GM12864 (cell line): Measurements from ENCODE around the gene MPP2.
A peak's percentile ranks its signal among the peaks of the same experiment; 100 is the strongest.

Experiments
- DNase-seq: peaks from one replicate; pipeline ENCODE4 v3.0.0-alpha.2; 2011; ENCODE audit warnings: low read depth
- H3K4me3 ChIP-seq: 2 replicates; pipeline ENCODE4 v1.5.1; 2011; ENCODE audit warnings: mild to moderate bottlenecking, low read depth, low read length, control low read depth
- TF ChIP-seq, protein P1 (sequence below): IDR thresholded peaks from 2 replicates; pipeline ENCODE4 v1.5.1; 2011; ENCODE audit warnings: low read depth, mild to moderate bottlenecking, moderate library complexity, low read length, control low read depth, inconsistent platforms; ENCODE audit errors: missing control alignments

The MPP2 gene

DNA sequence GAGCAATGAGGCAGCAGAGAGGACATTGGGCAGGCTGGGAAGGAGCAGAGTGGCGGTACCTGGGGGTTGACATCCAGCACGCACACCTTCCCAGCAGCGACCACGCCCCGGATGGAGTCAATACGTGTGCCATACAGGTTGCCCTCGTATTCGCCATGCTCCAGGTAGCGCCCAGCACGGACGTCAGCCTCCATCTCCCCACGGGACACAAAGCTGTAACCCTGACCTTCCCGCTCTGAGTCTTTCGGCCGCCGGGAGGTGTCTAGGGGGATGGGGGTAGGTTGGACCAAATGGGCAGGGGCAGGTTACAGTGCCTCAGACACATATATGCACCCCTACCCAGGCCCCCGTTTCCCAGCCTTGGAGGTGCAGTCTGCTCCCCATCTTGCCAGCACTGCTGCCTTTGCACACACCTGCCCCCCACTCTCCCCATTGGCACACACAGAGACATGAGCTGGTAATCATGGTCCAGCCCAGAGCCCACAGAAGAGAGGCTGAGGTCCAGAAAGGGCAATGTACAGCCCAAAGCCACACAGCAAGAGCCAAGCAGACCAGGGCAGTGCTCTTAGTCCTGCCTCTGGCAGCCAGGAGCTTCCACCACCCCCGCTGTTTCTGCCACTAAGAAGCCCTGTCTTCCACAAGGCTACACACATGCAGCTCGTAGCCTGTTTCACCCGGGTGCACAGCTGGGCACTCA, 27.5 kb downstream of the MPP2 start:
- DNase-seq: no peak
- no peak overlapping the region for H3K4me3 ChIP-seq
- TF ChIP-seq, protein P1, sequence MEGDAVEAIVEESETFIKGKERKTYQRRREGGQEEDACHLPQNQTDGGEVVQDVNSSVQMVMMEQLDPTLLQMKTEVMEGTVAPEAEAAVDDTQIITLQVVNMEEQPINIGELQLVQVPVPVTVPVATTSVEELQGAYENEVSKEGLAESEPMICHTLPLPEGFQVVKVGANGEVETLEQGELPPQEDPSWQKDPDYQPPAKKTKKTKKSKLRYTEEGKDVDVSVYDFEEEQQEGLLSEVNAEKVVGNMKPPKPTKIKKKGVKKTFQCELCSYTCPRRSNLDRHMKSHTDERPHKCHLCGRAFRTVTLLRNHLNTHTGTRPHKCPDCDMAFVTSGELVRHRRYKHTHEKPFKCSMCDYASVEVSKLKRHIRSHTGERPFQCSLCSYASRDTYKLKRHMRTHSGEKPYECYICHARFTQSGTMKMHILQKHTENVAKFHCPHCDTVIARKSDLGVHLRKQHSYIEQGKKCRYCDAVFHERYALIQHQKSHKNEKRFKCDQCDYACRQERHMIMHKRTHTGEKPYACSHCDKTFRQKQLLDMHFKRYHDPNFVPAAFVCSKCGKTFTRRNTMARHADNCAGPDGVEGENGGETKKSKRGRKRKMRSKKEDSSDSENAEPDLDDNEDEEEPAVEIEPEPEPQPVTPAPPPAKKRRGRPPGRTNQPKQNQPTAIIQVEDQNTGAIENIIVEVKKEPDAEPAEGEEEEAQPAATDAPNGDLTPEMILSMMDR: no peak

DNA sequence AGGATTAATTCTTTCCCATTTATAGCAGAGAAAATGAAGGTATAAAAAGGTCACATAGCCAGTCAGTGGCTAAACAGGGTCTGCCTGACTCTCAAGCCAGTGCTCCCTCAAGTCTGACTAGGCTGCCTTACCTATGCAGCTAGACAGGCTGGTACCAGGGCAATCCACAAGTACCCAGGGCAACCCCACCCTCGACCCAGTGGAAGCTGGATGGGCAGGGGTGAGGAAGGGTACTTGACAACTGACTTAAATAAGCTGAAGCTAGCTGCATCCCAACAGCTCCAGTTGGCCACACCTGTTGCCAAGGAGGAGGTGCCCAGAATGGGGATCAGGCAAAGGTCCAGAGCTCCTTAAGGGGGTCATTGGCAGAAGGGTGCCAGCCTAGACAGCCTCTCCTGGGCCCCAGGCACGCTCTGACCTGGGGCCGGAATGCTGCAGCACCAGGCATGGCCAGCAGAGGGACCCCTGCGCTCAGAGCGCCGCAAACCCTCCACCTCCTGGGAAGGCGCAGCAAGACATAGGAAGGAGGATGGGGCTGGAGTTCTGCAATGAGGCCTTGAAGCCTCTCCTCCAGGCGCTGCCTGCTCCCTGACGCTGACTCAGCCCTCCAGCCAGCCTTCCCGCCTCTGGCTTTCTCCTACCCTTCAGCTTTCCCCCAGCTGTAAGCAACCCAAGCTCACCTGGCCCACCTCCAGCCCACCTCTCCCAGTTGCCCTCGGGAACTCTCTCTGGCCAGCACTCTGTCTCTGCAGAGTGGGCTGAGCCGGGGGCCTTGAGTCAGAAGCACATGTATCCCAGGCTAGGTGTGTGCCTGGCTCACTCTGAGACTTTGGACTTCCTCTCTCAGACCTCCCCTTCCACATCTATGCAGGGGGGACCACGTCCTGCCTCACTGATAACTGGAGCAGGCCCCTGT, 28.8 kb downstream of the MPP2 start:
- no peak overlapping the region for H3K4me3 ChIP-seq
- TF ChIP-seq, protein P1: peak; percentile 99
- peak; percentile 4 for DNase-seq

DNA sequence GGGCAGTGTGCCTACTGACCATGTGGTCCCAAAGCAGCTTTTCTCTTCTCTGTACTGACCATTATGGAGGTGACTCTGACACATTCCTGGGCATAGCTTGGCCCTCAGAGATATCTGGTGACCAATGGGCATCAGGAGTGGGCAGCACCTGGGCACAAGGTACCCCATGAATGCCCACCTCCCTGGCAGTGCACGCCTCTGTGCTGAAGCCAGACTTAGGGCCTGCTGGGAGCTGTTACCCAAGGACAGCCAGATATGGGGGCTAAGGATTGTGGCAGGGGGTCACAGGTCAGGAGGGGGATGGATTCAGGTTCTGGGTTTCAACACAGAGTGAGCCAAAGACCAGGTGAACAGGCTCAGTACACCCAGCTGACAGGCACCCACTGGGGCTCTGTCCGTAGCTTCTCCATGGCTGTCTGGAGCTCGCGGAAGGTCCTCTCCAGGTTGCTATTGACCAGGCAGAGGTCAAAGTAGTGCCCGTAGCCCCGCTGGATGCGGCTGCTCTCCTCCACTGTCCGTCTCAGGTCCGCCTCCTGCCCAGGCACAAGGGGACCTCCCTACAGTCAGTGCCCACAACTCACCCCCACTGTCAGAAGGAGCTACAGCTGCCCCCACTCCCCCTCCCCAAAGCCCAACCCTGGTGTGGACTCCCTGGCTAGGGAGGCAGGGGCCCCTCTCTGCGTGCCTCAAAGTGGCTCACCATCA, 29.7 kb downstream of the MPP2 start:
- H3K4me3 ChIP-seq: no peak overlapping the region
- TF ChIP-seq, protein P1: no peak
- DNase-seq: no peak

DNA sequence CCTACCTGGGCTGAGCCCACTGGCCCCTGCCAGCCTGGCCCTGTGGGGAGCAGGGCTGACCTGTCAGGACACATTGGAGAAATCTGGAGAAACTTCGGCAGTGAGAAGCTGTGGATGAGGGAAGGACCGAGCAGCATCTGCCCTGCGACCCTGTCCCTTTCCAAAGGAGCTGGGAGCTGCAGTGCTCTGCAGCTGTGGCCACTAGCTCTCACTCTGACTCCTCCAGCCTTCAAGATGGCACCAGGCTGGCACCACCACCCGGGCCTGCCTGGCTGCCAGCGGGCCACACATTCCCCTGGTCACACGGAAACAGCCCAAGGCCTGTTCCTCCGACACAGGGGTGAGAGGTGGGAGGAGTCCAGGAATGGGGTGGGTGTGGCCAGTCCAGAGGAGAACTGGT, 30.3 kb downstream of the MPP2 start:
- no peak for DNase-seq
- TF ChIP-seq, protein P1: no peak

DNA sequence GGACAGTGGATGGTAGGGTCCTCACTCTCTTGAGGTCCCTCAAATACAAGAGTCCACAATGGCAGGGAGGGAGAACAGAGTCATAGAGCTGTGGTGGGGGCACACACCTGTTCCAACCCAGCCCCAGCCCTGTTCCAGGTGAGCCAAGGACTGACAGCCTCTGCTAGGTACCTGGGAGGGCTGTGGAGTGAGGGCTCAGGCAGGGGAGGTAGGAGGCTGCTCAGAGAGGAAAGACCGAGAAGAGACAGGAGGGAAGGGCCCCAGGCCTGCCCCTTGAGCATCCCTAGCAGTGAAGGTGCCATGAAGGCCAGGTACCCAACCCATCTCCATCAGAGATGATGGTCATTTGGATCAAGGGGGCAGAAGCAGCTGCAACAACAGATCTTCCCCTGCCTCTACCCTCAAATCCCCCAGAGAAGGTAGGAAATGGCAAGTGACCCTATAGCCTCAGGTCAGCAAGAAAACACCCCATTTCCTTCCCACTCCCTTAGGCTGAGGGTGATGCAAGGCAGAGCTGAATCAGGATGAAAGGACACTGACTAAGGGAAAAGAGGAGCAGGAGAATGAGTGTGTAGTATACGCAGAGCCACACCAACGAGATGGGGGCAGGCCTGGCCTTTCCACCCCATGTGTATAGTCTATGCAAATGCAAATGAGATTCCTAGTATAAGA, 31.7 kb downstream of the MPP2 start:
- no peak for DNase-seq
- H3K4me3 ChIP-seq: no peak overlapping the region
- TF ChIP-seq, protein P1: no peak

More for the DNA sequence above, 30.3 kb downstream of the MPP2 start:
- no peak overlapping the region for H3K4me3 ChIP-seq

DNA sequence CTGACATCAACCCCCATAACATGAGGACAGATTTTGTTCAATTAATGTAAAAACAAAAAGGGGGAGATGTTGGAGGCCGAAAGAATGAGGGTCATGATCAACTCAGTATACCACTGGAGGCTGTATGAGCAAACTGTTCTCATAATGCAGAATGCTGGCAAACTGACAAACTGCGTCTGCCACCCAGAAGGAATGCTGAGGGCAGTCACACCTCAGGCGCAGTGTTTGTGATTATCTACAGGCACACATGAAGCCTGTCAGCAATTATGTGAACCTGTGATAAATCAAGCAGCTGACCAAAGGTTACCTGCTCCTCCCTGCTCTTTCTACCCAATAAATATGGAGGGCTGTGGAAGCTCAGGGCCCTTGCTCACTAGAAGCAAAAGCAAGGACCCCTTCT, 33.0 kb downstream of the MPP2 start:
- DNase-seq: no peak
- no peak overlapping the region for H3K4me3 ChIP-seq
- TF ChIP-seq, protein P1: no peak
